Measurements from ENCODE around the gene TMEM164. TPM values are rescaled to one million over a fixed set of nuclear protein-coding genes. Genes with fewer than 3 reads are reported as not detected.

The TMEM164 gene
- total RNA-seq, 1 donor from 2014 or later = 48.3 TPM

DNA sequence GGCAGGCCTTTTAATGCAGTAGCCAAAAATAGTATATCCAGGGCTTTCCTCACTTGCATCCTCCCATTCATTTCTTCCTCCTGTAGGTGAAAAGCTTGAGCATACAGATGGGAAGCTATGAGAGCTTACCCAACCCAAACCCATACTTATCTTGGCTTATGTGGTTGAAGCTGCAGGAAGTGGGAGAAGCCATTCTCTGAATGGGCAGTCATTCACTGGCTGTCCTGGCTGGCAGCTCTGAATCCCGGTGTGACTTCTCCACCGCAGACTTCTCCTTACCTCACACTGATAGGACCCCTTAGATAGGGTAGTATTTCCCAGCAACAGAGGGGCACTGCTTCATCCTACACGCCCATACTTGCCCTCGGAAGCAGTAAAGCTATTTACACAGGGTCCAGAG, 189.6 kb downstream of the TMEM164 start:
- TF ChIP-seq CTCF (IDR thresholded peaks at IDR 0.05; ENCODE audit: borderline replicate concordance) = no peak
- intact Hi-C loops (cut with micrococcal nuclease) = no loop called here
- no peak for DNase-seq

DNA sequence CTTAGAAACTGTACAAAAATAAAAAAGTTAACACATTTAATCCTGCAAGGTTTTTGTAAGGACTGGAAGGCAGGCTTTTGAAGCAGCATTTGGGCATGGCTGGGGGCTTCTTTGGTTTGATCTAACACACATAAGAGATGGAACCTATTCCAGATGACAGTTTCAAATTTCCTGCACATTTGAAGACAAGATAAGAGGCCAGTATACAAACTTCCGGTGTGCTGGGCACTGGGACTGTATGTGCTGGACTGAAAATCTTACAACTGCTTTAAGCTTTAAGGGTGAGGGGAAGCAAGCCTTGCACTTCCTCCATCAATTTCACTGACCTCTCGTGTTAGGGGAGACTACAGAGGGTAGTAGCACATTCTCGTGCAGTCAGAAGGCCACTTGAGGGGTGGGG, 192.1 kb downstream of the TMEM164 start:
- H3K4me3 ChIP-seq = no peak overlapping the region
- TF ChIP-seq CTCF (IDR thresholded peaks at IDR 0.05; ENCODE audit: borderline replicate concordance) = no peak
- H3K36me3 ChIP-seq = no peaks in the 10 kb centered on the region
- H3K27ac ChIP-seq (replicated peaks) = no peak overlapping the region
- no peak for DNase-seq
- no peaks in the 10 kb centered on the region for H3K9me3 ChIP-seq (replicated peaks)
- intact Hi-C loops (cut with micrococcal nuclease) = no loop called here
- H3K4me1 ChIP-seq = no peaks in the 10 kb centered on the region
- H3K27me3 ChIP-seq (ENCODE audit: low read depth) = no peaks in the 10 kb centered on the region

More for the DNA sequence above, 189.6 kb downstream of the TMEM164 start:
- Histone ChIP-seq H3K27me3 (ENCODE audit: low read depth) (no peaks in the 10 kb centered on the region), H3K4me1 (no peaks in the 10 kb centered on the region), H3K4me3 (no peak overlapping the region), H3K27ac (replicated peaks) (no peak overlapping the region), H3K36me3 (no peaks in the 10 kb centered on the region), H3K9me3 (replicated peaks) (no peaks in the 10 kb centered on the region)

GRCh38 chrX:110201799-110202198, 198.9 kb downstream of the TMEM164 start:
- no peak for TF ChIP-seq CTCF (IDR thresholded peaks at IDR 0.05; ENCODE audit: borderline replicate concordance)
- no peak overlapping the region for H3K27ac ChIP-seq (replicated peaks)
- H3K4me1 ChIP-seq = no peaks in the 10 kb centered on the region
- DNase-seq = no peak
- no peak overlapping the region for H3K4me3 ChIP-seq
- H3K36me3 ChIP-seq = no peaks in the 10 kb centered on the region
- no peaks in the 10 kb centered on the region for H3K27me3 ChIP-seq (ENCODE audit: low read depth)
- intact Hi-C loops (cut with micrococcal nuclease) = no loop called here
- H3K9me3 ChIP-seq (replicated peaks) = no peaks in the 10 kb centered on the region

DNA sequence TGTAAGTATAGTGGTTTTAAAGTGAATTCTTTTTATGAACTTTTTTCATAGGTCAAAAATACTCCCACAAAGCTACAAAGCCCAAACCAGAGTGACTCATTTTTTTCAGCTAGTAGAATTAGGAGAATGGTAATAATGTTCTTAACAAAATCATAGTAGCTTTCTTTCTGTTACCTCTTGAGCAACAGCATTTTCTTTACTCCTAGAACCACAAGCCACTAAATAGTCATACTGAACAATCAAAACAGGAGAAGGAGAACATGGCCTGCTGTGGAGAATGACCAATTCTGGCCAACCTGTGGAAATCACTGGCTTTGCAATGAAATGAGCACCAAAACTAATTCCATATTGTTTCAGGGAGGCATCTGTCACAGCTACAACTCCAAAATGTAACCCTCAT, 202.1 kb downstream of the TMEM164 start:
- TF ChIP-seq CTCF (IDR thresholded peaks at IDR 0.05; ENCODE audit: borderline replicate concordance) = no peak
- Histone ChIP-seq H3K27ac (replicated peaks) (no peak overlapping the region), H3K4me1 (no peaks in the 10 kb centered on the region), H3K9me3 (replicated peaks) (no peaks in the 10 kb centered on the region), H3K27me3 (ENCODE audit: low read depth) (no peaks in the 10 kb centered on the region), H3K36me3 (no peaks in the 10 kb centered on the region), H3K4me3 (no peak overlapping the region)
- no peak for DNase-seq
- intact Hi-C loops (cut with micrococcal nuclease) = no loop called here

GRCh38 chrX:110208092-110208491, 205.2 kb downstream of the TMEM164 start:
- H3K4me1 ChIP-seq = no peaks in the 10 kb centered on the region
- H3K27ac ChIP-seq (replicated peaks) = no peak overlapping the region
- no peaks in the 10 kb centered on the region for H3K36me3 ChIP-seq
- no peaks in the 10 kb centered on the region for H3K27me3 ChIP-seq (ENCODE audit: low read depth)
- no peaks in the 10 kb centered on the region for H3K9me3 ChIP-seq (replicated peaks)
- DNase-seq = no peak
- no peak for TF ChIP-seq CTCF (IDR thresholded peaks at IDR 0.05; ENCODE audit: borderline replicate concordance)
- intact Hi-C loops (cut with micrococcal nuclease) = no loop called here
- H3K4me3 ChIP-seq = no peak overlapping the region

All from left ventricle myocardium inferior (tissue), 1 donor.